Measurements from ENCODE around the gene GPATCH11.

The GPATCH11 gene

GRCh38 chr2:37060446-37060845 is 23.9 kb upstream of the GPATCH11 start:
- TF ChIP-seq, protein P1, sequence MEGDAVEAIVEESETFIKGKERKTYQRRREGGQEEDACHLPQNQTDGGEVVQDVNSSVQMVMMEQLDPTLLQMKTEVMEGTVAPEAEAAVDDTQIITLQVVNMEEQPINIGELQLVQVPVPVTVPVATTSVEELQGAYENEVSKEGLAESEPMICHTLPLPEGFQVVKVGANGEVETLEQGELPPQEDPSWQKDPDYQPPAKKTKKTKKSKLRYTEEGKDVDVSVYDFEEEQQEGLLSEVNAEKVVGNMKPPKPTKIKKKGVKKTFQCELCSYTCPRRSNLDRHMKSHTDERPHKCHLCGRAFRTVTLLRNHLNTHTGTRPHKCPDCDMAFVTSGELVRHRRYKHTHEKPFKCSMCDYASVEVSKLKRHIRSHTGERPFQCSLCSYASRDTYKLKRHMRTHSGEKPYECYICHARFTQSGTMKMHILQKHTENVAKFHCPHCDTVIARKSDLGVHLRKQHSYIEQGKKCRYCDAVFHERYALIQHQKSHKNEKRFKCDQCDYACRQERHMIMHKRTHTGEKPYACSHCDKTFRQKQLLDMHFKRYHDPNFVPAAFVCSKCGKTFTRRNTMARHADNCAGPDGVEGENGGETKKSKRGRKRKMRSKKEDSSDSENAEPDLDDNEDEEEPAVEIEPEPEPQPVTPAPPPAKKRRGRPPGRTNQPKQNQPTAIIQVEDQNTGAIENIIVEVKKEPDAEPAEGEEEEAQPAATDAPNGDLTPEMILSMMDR (IDR thresholded peaks at IDR 0.05; ENCODE audit: low read depth, low read length) = no peak
- no peak for DNase-seq
- Histone ChIP-seq H3K4me3 (ENCODE audit: low read depth, low read length) (no peak overlapping the region), H3K9me3 (no peaks in the 10 kb centered on the region), H3K27me3 (no peaks in the 10 kb centered on the region), H3K4me1 (no peaks in the 10 kb centered on the region), H3K36me3 (peaks cover 13% of the 10 kb centered on the region)

- H3K36me3 ChIP-seq = peaks cover 16% of the 10 kb centered on the region
- H3K4me1 ChIP-seq = no peaks in the 10 kb centered on the region
- no peak for DNase-seq
- no peaks in the 10 kb centered on the region for H3K27me3 ChIP-seq
- H3K4me3 ChIP-seq (ENCODE audit: low read depth, low read length) = no peak overlapping the region
- TF ChIP-seq, protein P1 (IDR thresholded peaks at IDR 0.05; ENCODE audit: low read depth, low read length) = no peak
- H3K9me3 ChIP-seq = no peaks in the 10 kb centered on the region
Measured at GRCh38 chr2:37061013-37061711, 23.2 kb upstream of the GPATCH11 start.

GRCh38 chr2:37061776-37062175 is 22.5 kb upstream of the GPATCH11 start:
- Histone ChIP-seq H3K9me3 (no peaks in the 10 kb centered on the region), H3K4me1 (no peaks in the 10 kb centered on the region), H3K27me3 (no peaks in the 10 kb centered on the region), H3K36me3 (peaks cover 14% of the 10 kb centered on the region), H3K4me3 (ENCODE audit: low read depth, low read length) (no peak overlapping the region)
- TF ChIP-seq, protein P1 (IDR thresholded peaks at IDR 0.05; ENCODE audit: low read depth, low read length) = no peak
- DNase-seq = no peak

DNA sequence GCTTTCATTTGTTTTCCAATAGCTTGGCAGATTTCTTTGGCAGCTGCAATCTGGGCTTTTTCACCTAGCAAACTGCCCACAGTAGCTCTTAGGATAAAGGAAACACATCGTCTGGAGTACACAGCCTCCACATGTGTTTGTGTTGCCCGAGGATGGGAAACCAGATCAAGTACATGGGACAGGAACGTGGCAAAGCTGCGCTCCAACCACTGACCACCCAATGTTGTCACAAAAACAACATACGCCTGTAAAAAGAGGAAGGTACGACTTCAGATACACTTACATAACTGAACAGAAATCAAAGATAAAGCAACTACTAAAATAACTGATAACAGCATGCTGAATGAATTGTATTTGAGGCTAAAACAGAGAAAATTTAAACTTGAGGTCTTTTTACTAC is 15.6 kb upstream of the GPATCH11 start:
- H3K27me3 ChIP-seq = no peaks in the 10 kb centered on the region
- TF ChIP-seq, protein P1 (IDR thresholded peaks at IDR 0.05; ENCODE audit: low read depth, low read length) = no peak
- no peaks in the 10 kb centered on the region for H3K9me3 ChIP-seq
- no peak for DNase-seq
- no peaks in the 10 kb centered on the region for H3K4me1 ChIP-seq
- no peak overlapping the region for H3K4me3 ChIP-seq (ENCODE audit: low read depth, low read length)
- peaks cover 15% of the 10 kb centered on the region for H3K36me3 ChIP-seq

- Histone ChIP-seq H3K36me3 (peaks cover 15% of the 10 kb centered on the region), H3K9me3 (no peaks in the 10 kb centered on the region), H3K4me1 (no peaks in the 10 kb centered on the region), H3K4me3 (ENCODE audit: low read depth, low read length) (no peak overlapping the region), H3K27me3 (no peaks in the 10 kb centered on the region)
- TF ChIP-seq, protein P1 (IDR thresholded peaks at IDR 0.05; ENCODE audit: low read depth, low read length) = no peak
- DNase-seq = no peak
Measured at GRCh38 chr2:37070931-37071330, 13.4 kb upstream of the GPATCH11 start.

GRCh38 chr2:37080266-37080665 is 4.1 kb upstream of the GPATCH11 start:
- no peak for DNase-seq
- Histone ChIP-seq H3K27me3 (no peaks in the 10 kb centered on the region), H3K4me1 (no peaks in the 10 kb centered on the region), H3K9me3 (no peaks in the 10 kb centered on the region), H3K36me3 (peaks cover 10% of the 10 kb centered on the region), H3K4me3 (ENCODE audit: low read depth, low read length) (no peak overlapping the region)
- TF ChIP-seq, protein P1 (IDR thresholded peaks at IDR 0.05; ENCODE audit: low read depth, low read length) = no peak

All from BE2C (cell line).